K562 (cell line): ENCODE measurements around the gene CSTPP1. TPM values are rescaled to one million over a fixed set of nuclear protein-coding genes. Genes with fewer than 3 reads are reported as not detected.

Experiments used
- BACH1 ChIP-seq: fragments of 200-800 bp; sonication (Bioruptor generic); IDR thresholded peaks from 2 replicates; pipeline ENCODE4 v1.6.1; 2016; ENCODE audit warnings: missing genetic modification characterization, missing compliant biosample characterization
- NCOA1 ChIP-seq: fragments of 450-650 bp; IDR thresholded peaks from 2 replicates; pipeline ENCODE4 v1.6.1; 2016; ENCODE audit warnings: low read depth
- NR2C2 ChIP-seq, 2 experiments: fragments of 200-800 bp in 1 of 2; sonication (Bioruptor generic) in 1 of 2; sonication (generic) in 1 of 2; formaldehyde crosslinking in 1 of 2; IDR thresholded peaks; 2 replicates each; pipeline versions ENCODE4 v1.6.1 to v1.8.0; 2016 to 2022; ENCODE audit warnings: mild to moderate bottlenecking in 1 of 2, missing compliant biosample characterization in 1 of 2, missing genetic modification characterization in 1 of 2, missing genetic modification reagents in 1 of 2
- PCBP1 ChIP-seq: fragments of 200-400 bp; formaldehyde crosslinking; IDR thresholded peaks from 2 replicates; pipeline ENCODE4 v1.6.1; 2018; ENCODE audit warnings: mild to moderate bottlenecking, low read depth, low read length; ENCODE audit not compliant: poor library complexity, severe bottlenecking
- SMC3 ChIP-seq: conservative IDR thresholded peaks from 2 replicates; pipeline ENCODE4 v1.6.1; 2011; ENCODE audit warnings: low read depth, low read length, improper control_type of control experiment; ENCODE audit not compliant: insufficient read depth
- TBL1XR1 ChIP-seq, 2 experiments: IDR thresholded peaks; 2 replicates each; pipeline ENCODE4 v1.6.1; 2012; ENCODE audit warnings: improper control_type of control experiment in 2 of 2, low read length in 2 of 2, mild to moderate bottlenecking in 1 of 2
- TCF7 ChIP-seq: sonication (generic); IDR thresholded peaks from 2 replicates; pipeline ENCODE4 v1.6.1; 2016; ENCODE audit warnings: antibody characterized with exemption, borderline replicate concordance
- TEAD4 ChIP-seq, 2 experiments: sonication (generic) in 1 of 2; formaldehyde crosslinking in 1 of 2; IDR thresholded peaks; 2 replicates each; pipeline versions ENCODE4 v1.6.1 to v1.8.0; 2012 to 2022; ENCODE audit warnings: borderline replicate concordance in 1 of 2, inconsistent platforms in 1 of 2, low read length in 1 of 2, mild to moderate bottlenecking in 1 of 2, missing genetic modification reagents in 1 of 2
- XRCC4 ChIP-seq: IDR thresholded peaks from one replicate; pipeline ENCODE4 v1.6.1; 2011; ENCODE audit not compliant: insufficient read depth, insufficient read length; ENCODE audit errors: extremely low read depth
- ZNF133 ChIP-seq: fragments of 250-450 bp; sonication (Bioruptor Pico); IDR thresholded peaks from 2 replicates; pipeline ENCODE4 v1.4.0; 2020; ENCODE audit warnings: mild to moderate bottlenecking
- ZNF174 ChIP-seq: fragments of 250-450 bp; sonication (Bioruptor Pico); IDR thresholded peaks from 2 replicates; pipeline ENCODE4 v1.4.0; 2020; ENCODE audit warnings: mild to moderate bottlenecking
- ZNF644 ChIP-seq: fragments of 200-800 bp; sonication (Bioruptor generic); IDR thresholded peaks from 2 replicates; pipeline ENCODE4 v1.6.1; 2016; ENCODE audit warnings: low read depth, missing genetic modification characterization, missing compliant biosample characterization
- polyA plus RNA-seq, 8 experiments: library from polyadenylated mRNA; depleted of rRNA in 4 of 8; stranded (reverse) in 5 of 8; unstranded in 3 of 8; fragments of >200 nt; fragmentation: Nextera tagmentation in 2 of 8; fragmentation: Illumina TruSeq in 1 of 8; extraction: Ambion mirVana in 2 of 8; extraction: Trizol in 1 of 8; gene quantifications; 2 replicates each; pipeline versions ENCODE4 v1.2.1 to v1.2.3, GENCODE V29; 2011 to 2014; ENCODE audit warnings: inconsistent platforms in 1 of 8, missing spikeins in 1 of 8
- total RNA-seq, 7 experiments: library from RNA; depleted of rRNA in 6 of 7; stranded (reverse); fragments of >200 nt in 6 of 7; fragmentation: Illumina TruSeq in 2 of 7; extraction: Trizol in 2 of 7; gene quantifications; 2 replicates each; pipeline versions ENCODE4 v1.2.1 to v1.2.3, GENCODE V29; 2011 to 2021; ENCODE audit warnings: low replicate concordance in 1 of 7
- TF ChIP-seq, protein P1 (sequence below): fragments of 250-450 bp; sonication (Bioruptor Pico); IDR thresholded peaks from 2 replicates; pipeline ENCODE4 v1.8.0; 2022; ENCODE audit warnings: inconsistent platforms
- TF ChIP-seq, protein P2 (sequence below): fragments of 250-450 bp; sonication (Bioruptor Pico); IDR thresholded peaks from 2 replicates; pipeline ENCODE4 v1.4.0; 2020
- TF ChIP-seq, protein P3 (sequence below), 2 experiments: fragments of 150-350 bp in 1 of 2; IDR thresholded peaks; 2 replicates each; pipeline ENCODE4 v1.6.1; 2012 to 2016; ENCODE audit warnings: low read depth in 2 of 2, low read length in 2 of 2, mild to moderate bottlenecking in 1 of 2, moderate library complexity in 1 of 2
- TF ChIP-seq, protein P4 (sequence below): sonication (generic); formaldehyde crosslinking; IDR thresholded peaks from 2 replicates; pipeline ENCODE4 v1.8.1; 2023; ENCODE audit warnings: mild to moderate bottlenecking, missing genetic modification reagents

Gene CSTPP1
- total and polyA plus RNA-seq, 9 of the 15 experiments (the other 6 are each of a cell fraction or from before 2014, with no cell fraction given) = 6.5 to 17.8 (median 9.2) TPM

DNA sequence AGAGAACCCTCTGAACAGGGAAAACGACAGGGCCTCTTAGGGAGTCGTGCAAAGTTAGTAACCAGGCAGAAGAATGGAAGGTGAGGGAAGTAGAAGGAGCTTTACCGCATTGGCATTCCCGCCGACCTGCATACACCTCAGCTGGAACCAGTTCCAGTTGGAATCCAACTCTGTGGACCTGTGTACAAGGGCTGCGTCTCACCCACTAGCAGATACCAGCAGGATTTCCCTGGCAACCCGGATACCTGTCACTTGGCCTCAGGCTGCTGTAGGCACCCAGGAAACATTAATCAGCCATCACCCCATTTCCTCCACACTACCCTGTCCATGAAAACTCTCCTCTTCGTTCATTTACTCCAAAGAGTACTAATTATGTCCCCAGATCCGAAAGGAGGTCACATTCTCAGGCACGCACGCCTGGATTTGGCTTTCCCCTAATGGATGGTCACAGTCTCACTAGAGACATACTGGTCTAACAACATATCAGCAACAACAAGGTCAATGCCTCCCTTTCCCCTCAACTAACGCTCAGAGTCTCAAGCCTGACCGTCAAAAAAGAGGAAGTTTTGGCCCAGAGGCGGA lies 239.3 kb downstream of the CSTPP1 start (continued):
- TF ChIP-seq, protein P1, sequence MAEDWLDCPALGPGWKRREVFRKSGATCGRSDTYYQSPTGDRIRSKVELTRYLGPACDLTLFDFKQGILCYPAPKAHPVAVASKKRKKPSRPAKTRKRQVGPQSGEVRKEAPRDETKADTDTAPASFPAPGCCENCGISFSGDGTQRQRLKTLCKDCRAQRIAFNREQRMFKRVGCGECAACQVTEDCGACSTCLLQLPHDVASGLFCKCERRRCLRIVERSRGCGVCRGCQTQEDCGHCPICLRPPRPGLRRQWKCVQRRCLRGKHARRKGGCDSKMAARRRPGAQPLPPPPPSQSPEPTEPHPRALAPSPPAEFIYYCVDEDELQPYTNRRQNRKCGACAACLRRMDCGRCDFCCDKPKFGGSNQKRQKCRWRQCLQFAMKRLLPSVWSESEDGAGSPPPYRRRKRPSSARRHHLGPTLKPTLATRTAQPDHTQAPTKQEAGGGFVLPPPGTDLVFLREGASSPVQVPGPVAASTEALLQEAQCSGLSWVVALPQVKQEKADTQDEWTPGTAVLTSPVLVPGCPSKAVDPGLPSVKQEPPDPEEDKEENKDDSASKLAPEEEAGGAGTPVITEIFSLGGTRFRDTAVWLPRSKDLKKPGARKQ = no peak
- TF ChIP-seq, protein P2, sequence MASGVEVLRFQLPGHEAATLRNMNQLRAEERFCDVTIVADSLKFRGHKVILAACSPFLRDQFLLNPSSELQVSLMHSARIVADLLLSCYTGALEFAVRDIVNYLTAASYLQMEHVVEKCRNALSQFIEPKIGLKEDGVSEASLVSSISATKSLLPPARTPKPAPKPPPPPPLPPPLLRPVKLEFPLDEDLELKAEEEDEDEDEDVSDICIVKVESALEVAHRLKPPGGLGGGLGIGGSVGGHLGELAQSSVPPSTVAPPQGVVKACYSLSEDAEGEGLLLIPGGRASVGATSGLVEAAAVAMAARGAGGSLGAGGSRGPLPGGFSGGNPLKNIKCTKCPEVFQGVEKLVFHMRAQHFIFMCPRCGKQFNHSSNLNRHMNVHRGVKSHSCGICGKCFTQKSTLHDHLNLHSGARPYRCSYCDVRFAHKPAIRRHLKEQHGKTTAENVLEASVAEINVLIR (CRISPR knock-in tag) = no peak
- TF ChIP-seq NCOA1 (no peak), TEAD4 (IDR thresholded peaks at IDR 0.05; ENCODE audit: low read length) (0 out of 2 replicates have a peak, but pooled peaks have one; percentile 19), TEAD4 (CRISPR knock-in tag; IDR thresholded peaks at IDR 0.05; ENCODE audit: borderline replicate concordance) (no peak), TBL1XR1 (IDR thresholded peaks at IDR 0.05; ENCODE audit: low read length in 2 of 2) (no peak), NR2C2 (CRISPR knock-in tag; IDR thresholded peaks at IDR 0.05) (peak; percentile 81; the same call in 1 of the 2 replicates), NR2C2 (tag; IDR thresholded peaks at IDR 0.05) (no peak), SMC3 (no peak), ZNF133 (no peak), TCF7 (0 out of 2 replicates have a peak, but pooled peaks have one; percentile 27), PCBP1 (no peak), BACH1 (tag) (no peak), ZNF174 (no peak), XRCC4 (no peak), ZNF644 (tag) (no peak)
- TF ChIP-seq, protein P3, sequence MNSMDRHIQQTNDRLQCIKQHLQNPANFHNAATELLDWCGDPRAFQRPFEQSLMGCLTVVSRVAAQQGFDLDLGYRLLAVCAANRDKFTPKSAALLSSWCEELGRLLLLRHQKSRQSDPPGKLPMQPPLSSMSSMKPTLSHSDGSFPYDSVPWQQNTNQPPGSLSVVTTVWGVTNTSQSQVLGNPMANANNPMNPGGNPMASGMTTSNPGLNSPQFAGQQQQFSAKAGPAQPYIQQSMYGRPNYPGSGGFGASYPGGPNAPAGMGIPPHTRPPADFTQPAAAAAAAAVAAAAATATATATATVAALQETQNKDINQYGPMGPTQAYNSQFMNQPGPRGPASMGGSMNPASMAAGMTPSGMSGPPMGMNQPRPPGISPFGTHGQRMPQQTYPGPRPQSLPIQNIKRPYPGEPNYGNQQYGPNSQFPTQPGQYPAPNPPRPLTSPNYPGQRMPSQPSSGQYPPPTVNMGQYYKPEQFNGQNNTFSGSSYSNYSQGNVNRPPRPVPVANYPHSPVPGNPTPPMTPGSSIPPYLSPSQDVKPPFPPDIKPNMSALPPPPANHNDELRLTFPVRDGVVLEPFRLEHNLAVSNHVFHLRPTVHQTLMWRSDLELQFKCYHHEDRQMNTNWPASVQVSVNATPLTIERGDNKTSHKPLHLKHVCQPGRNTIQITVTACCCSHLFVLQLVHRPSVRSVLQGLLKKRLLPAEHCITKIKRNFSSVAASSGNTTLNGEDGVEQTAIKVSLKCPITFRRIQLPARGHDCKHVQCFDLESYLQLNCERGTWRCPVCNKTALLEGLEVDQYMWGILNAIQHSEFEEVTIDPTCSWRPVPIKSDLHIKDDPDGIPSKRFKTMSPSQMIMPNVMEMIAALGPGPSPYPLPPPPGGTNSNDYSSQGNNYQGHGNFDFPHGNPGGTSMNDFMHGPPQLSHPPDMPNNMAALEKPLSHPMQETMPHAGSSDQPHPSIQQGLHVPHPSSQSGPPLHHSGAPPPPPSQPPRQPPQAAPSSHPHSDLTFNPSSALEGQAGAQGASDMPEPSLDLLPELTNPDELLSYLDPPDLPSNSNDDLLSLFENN (IDR thresholded peaks at IDR 0.05; ENCODE audit: low read depth in 2 of 2, low read length in 2 of 2) = no peak
- TF ChIP-seq, protein P4, sequence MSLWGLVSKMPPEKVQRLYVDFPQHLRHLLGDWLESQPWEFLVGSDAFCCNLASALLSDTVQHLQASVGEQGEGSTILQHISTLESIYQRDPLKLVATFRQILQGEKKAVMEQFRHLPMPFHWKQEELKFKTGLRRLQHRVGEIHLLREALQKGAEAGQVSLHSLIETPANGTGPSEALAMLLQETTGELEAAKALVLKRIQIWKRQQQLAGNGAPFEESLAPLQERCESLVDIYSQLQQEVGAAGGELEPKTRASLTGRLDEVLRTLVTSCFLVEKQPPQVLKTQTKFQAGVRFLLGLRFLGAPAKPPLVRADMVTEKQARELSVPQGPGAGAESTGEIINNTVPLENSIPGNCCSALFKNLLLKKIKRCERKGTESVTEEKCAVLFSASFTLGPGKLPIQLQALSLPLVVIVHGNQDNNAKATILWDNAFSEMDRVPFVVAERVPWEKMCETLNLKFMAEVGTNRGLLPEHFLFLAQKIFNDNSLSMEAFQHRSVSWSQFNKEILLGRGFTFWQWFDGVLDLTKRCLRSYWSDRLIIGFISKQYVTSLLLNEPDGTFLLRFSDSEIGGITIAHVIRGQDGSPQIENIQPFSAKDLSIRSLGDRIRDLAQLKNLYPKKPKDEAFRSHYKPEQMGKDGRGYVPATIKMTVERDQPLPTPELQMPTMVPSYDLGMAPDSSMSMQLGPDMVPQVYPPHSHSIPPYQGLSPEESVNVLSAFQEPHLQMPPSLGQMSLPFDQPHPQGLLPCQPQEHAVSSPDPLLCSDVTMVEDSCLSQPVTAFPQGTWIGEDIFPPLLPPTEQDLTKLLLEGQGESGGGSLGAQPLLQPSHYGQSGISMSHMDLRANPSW (CRISPR knock-in tag) = no peak
